Hematopoietic multipotent progenitor cell treated with erythropoietin and hydrocortisone succinate and interleukin-3 and kit ligand, for 17 days (in vitro differentiated cells): ENCODE data around the gene NRG2.

Experiments
- DNase-seq: peaks from one replicate; pipeline ENCODE4 v3.0.0-alpha.2; 2015; ENCODE audit warnings: low spot score

Gene NRG2

GRCh38 chr5:140041099-140041491 is 2.0 kb downstream of the NRG2 start:
- no peak for DNase-seq

- no peak for DNase-seq
These were observed 2.7 kb downstream of the NRG2 start for GRCh38 chr5:140040358-140040757.

- no peak for DNase-seq
These were observed 3.5 kb downstream of the NRG2 start for GRCh38 chr5:140039561-140039960.

- no peak for DNase-seq
These were observed 4.6 kb downstream of the NRG2 start for GRCh38 chr5:140038373-140038957.

- DNase-seq: no peak
These were observed 6.1 kb downstream of the NRG2 start for GRCh38 chr5:140037012-140037411.

DNA sequence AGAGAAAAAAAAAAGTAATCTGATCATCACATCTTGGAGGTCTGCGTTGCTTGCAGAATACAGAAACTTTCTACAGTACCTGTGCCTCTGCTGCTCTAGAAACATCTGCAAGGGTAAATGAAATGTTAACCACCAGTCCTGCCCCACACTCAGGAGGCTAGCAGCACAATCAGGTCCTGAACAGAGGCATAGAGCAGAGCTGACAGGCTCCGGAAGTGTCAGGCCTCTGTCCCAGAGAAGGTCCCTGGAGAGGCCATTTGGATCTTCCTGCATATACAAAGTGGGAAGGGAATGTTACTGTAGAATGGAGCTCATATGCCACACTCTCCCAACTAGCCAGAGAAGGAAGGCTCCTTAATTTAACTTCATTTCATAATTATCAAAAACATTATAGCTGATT is 7.2 kb downstream of the NRG2 start:
- no peak for DNase-seq

- no peak for DNase-seq
These were observed 9.9 kb downstream of the NRG2 start for GRCh38 chr5:140033037-140033760.

GRCh38 chr5:140032296-140032695 is 10.8 kb downstream of the NRG2 start:
- DNase-seq: no peak

DNA sequence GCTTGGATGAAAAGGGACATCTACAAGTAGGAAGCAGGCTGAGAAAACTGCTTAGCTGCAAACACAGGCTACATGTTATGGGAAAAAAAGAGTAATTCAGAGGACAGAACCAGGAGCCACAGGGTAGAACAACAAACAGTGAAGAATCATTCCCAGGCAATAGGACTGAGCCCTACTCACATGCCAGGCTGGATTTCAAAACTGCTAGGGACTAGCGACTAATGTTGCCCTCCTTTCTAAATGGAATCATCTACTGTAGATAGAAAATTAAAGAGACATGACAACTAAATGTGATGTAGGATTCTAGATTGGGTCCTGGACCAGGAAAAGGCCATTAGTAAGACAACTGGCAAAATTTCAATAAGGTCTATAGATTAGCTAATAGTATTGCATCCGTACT is 15.3 kb downstream of the NRG2 start:
- DNase-seq: no peak

- no peak for DNase-seq
These were observed 17.4 kb downstream of the NRG2 start for GRCh38 chr5:140025736-140026135.

DNA sequence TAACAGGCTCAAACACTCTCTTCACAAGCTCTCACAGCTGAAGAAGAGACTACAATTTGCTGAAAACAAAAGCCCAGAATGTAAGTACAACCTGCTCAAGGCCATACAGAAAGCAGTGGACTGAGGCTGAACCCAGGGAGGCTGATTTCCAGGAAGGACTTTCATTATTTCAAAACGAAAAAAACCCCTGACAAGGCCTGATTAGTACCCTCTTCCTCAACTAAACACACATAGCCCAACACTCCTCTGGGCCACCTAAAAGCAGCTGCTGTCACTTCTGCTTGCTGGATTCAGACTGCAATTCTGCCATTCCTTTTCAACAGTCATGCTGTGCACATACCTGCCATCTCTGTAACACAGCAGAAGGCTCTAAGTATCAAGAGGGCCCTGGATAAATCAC is 18.2 kb downstream of the NRG2 start:
- DNase-seq: no peak

- no peak for DNase-seq
These were observed 19.4 kb downstream of the NRG2 start for GRCh38 chr5:140023611-140024191.

GRCh38 chr5:140020601-140021177 is 22.4 kb downstream of the NRG2 start:
- no peak for DNase-seq

- DNase-seq: no peak
These were observed 24.0 kb downstream of the NRG2 start for GRCh38 chr5:140018920-140019644.

GRCh38 chr5:140018517-140018916 is 24.6 kb downstream of the NRG2 start:
- no peak for DNase-seq

- no peak for DNase-seq
These were observed 25.0 kb downstream of the NRG2 start for GRCh38 chr5:140018096-140018481.

GRCh38 chr5:140017397-140018095 is 25.6 kb downstream of the NRG2 start:
- DNase-seq: no peak

DNA sequence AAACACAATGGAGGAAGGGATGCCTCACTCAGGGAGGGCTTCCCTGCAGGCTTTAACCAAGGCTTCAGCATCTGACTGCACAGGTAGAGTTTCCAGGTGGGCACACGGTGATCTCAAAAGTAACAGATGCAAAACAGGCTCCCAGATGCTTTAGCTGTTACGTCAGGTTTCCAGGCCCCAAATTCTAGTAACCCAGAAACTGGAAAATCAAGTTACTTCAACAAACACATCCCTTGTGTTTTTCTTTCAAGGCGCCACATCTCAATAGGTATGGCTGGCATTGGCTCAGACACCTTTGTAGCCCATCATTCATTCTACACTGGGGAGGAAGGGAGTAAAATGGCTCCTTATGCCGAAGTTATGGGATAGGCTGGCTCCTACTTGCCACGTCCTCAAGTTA is 27.4 kb downstream of the NRG2 start:
- no peak for DNase-seq

DNA sequence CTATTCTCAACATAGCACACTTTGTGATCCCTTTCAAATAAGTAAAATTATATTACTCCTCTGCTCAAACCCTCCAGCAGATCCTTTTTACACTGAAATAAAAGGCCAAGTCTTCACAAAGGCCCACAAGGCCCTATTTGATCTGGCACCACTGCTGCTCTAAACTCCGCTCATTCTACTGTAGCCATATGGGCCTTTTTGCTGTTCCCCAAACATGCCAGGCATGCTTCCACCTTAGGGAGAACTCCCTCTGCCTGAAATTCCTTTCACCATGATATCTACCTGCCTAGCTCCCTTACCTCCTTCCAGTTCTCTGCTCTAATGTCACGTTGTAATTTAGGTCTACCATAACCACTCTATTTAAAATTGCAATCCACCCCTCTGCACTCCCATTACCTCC is 28.3 kb downstream of the NRG2 start:
- no peak for DNase-seq

- DNase-seq: no peak
These were observed 29.6 kb downstream of the NRG2 start for GRCh38 chr5:140013536-140013935.

DNA sequence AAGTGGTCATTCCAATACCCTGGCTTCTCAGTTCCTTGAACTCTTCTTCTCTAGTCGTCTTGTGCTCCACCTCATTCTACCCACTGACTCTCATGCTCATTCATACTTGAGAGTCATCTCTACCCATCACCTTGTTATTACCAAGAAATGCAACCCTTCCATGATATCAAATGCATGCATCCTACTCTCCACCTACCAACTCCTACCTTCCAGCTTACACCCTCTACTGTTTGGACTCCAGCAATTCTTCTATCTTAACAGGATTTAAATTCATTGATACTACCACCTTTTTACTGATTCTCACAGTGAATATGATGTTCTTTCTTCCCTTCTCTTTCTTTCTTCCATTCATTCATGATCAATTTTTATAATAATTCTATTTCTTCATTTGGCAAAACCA is 30.7 kb downstream of the NRG2 start:
- no peak for DNase-seq

DNA sequence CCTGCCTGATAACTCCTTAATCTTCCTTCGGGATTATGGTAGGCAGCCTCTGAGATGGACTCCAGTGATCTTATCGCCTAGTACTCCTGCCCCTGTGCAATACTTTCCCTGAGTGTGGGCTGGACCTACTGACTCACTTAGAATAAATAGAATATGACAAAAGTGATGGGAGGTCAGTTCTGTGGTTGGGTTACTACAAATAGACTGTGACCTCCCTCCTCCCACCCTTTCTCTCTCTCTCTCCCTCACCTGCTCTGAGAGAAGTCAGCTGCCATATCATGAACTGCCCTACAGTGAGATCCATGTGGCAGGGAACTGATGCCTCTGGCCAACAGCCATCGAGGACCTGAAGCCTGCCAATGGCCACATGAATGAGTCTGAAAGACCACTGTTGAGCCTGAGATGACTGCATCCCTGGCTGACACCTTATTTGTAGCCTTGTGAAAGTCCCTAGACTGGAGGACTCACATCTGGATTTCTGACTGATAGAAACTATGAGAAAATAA is 31.7 kb downstream of the NRG2 start:
- DNase-seq: no peak
